Sigmoid colon (tissue), 7 donors: ENCODE measurements around the gene CA9. TPM values are rescaled to one million over a fixed set of nuclear protein-coding genes. Genes with fewer than 3 reads are reported as not detected.
A peak's percentile ranks its signal among the peaks of the same experiment; 100 is the strongest.
"Not testable (repeated sequence)": the region's sequence is repeated elsewhere in the genome, so short reads cannot be mapped to it uniquely, and the experiment has no call there.

Experiments used
- DNase-seq: peaks from one replicate; pipeline ENCODE4 v3.0.0-alpha.2; 2019
- H3K27ac ChIP-seq, 4 donors: fragments of 200-600 bp; sonication (generic); one replicate each; pipeline ENCODE4 v1.5.1; 2016 to 2019; ENCODE audit warnings: mild to moderate bottlenecking in 1 of 4
- H3K27me3 ChIP-seq, 3 donors: fragments of 200-600 bp; sonication (generic); one replicate each; pipeline ENCODE4 v1.5.1; 2019; ENCODE audit warnings: mild to moderate bottlenecking in 1 of 3
- H3K36me3 ChIP-seq, 4 donors: fragments of 200-600 bp; sonication (generic); one replicate each; pipeline ENCODE4 v1.5.1; 2016 to 2019
- H3K4me1 ChIP-seq, 4 donors: fragments of 200-600 bp; sonication (generic); one replicate each; pipeline ENCODE4 v1.5.1; 2017 to 2019
- H3K4me3 ChIP-seq, 4 donors: fragments of 200-600 bp; sonication (generic); one replicate each; pipeline ENCODE4 v1.5.1; 2017 to 2019; ENCODE audit warnings: mild to moderate bottlenecking in 2 of 4, moderate library complexity in 1 of 4
- H3K9me3 ChIP-seq, 4 donors: fragments of 200-600 bp in 3 of 4; sonication (generic) in 3 of 4; one replicate each; pipeline versions ENCODE4 v1.5.1 to v1.6.1; 2013 to 2019
- EP300 ChIP-seq, 4 donors: sonication (generic); formaldehyde crosslinking; IDR thresholded peaks; one replicate each; pipeline ENCODE4 v1.6.1; 2017; ENCODE audit warnings: antibody characterized with exemption in 4 of 4
- POLR2A ChIP-seq, 2 donors: fragments of 450-650 bp; IDR thresholded peaks; one replicate each; pipeline ENCODE4 v1.6.1; 2016; ENCODE audit warnings: antibody characterized with exemption in 2 of 2, mild to moderate bottlenecking in 2 of 2, moderate library complexity in 2 of 2
- POLR2AphosphoS5 ChIP-seq, 4 donors: sonication (generic); formaldehyde crosslinking; IDR thresholded peaks; one replicate each; pipeline ENCODE4 v1.6.1; 2017; ENCODE audit warnings: antibody characterized with exemption in 4 of 4
- WGBS, 2 donors: extraction: QIAGEN DNeasy Blood & Tissue Kit; methylation state at CpG; one replicate each; pipeline ENCODE4 v1.1.7; 2013; 5-methylcytosine and 5-hydroxymethylcytosine counted together
- intact Hi-C: fragments of 100-400 bp; cut with DNase I; formaldehyde crosslinking; loops from one replicate; pipeline ENCODE4 v1.15.1; 2023
- polyA plus RNA-seq, 3 donors: library from polyadenylated mRNA; stranded (reverse); fragments of 200-250 nt; gene quantifications; one replicate each; pipeline ENCODE4 v1.2.3, GENCODE V29; 2013
- total RNA-seq, 4 donors: library from RNA; depleted of rRNA; stranded (reverse); fragments of >200 nt; gene quantifications; one replicate each; pipeline ENCODE4 v1.1.0, GENCODE V29; 2016
- TF ChIP-seq, protein P1 (sequence below), 4 experiments: fragments of 450-650 bp in 3 of 4; fragments of 200-600 bp in 1 of 4; IDR thresholded peaks; one replicate each; pipeline ENCODE4 v1.5.1; 2016 to 2019; ENCODE audit warnings: antibody characterized with exemption in 4 of 4, mild to moderate bottlenecking in 3 of 4, moderate library complexity in 2 of 4
- donor health status: healthy with polysubstance abuse.
- donor health status: Bipolar disorder and iron deficiency.
- donor health status: healthy.

CA9 gene
- total and polyA plus RNA-seq, 7 donors, result 0.33 to 1.7 (median 0.71) TPM; not detected in 4

DNA sequence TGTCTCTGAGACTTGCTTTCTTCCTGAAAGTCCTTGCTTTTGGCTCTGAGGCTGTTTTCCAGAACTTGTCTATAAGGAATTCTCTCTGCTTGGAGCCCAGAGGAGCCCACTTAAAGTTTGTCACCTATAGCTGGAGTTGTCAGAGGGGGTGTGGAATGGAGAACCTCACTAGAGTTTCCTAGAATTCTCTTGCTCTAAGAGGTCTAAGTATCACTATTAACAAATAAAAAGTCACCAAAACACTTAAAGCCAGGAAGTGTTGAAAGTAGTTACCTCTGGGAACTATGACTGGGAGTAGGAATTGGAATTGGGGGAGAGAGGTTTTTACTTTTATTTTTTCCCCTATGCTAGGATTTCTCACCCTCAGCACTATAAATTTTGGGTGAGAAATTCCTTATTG, 38.0 kb upstream of the CA9 start:
- Histone ChIP-seq H3K27ac (peak overlapping the region in 1 of 4 donors; percentile 25), H3K9me3 (no peaks in the 10 kb centered on the region), H3K27me3 (no peaks in the 10 kb centered on the region), H3K4me3 (no peak overlapping the region), H3K36me3 (no peaks in the 10 kb centered on the region), H3K4me1 (no peaks in the 10 kb centered on the region)
- intact Hi-C loops, result no loop called here
- no peak for DNase-seq
- TF ChIP-seq POLR2A (IDR thresholded peaks at IDR 0.05), result no peak
- TF ChIP-seq, protein P1, sequence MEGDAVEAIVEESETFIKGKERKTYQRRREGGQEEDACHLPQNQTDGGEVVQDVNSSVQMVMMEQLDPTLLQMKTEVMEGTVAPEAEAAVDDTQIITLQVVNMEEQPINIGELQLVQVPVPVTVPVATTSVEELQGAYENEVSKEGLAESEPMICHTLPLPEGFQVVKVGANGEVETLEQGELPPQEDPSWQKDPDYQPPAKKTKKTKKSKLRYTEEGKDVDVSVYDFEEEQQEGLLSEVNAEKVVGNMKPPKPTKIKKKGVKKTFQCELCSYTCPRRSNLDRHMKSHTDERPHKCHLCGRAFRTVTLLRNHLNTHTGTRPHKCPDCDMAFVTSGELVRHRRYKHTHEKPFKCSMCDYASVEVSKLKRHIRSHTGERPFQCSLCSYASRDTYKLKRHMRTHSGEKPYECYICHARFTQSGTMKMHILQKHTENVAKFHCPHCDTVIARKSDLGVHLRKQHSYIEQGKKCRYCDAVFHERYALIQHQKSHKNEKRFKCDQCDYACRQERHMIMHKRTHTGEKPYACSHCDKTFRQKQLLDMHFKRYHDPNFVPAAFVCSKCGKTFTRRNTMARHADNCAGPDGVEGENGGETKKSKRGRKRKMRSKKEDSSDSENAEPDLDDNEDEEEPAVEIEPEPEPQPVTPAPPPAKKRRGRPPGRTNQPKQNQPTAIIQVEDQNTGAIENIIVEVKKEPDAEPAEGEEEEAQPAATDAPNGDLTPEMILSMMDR (IDR thresholded peaks at IDR 0.05), result no peak
- no peak for TF ChIP-seq POLR2AphosphoS5 (IDR thresholded peaks at IDR 0.05)
- no peak for TF ChIP-seq EP300 (IDR thresholded peaks at IDR 0.05)

- peak; percentile 41 for DNase-seq
- TF ChIP-seq, protein P1 (IDR thresholded peaks at IDR 0.05), result no peak
- TF ChIP-seq EP300 (IDR thresholded peaks at IDR 0.05) (no peak), POLR2A (IDR thresholded peaks at IDR 0.05) (no peak), POLR2AphosphoS5 (IDR thresholded peaks at IDR 0.05) (no peak)
- no peaks in the 10 kb centered on the region for H3K9me3 ChIP-seq
- H3K27me3 ChIP-seq, result no peaks in the 10 kb centered on the region
- H3K27ac ChIP-seq, result peak overlapping the region in 2 of 4 donors; percentile 22 to 25
- intact Hi-C loops, result no loop called here
- H3K4me1 ChIP-seq, result no peaks in the 10 kb centered on the region
- H3K4me3 ChIP-seq, result no peak overlapping the region
- no peaks in the 10 kb centered on the region for H3K36me3 ChIP-seq
- 82 to 83% methylated on average over 9 of the region's 9 CpGs for WGBS, 2 donors
Observed at GRCh38 chr9:35636135-35636876, 37.4 kb upstream of the CA9 start.

DNA sequence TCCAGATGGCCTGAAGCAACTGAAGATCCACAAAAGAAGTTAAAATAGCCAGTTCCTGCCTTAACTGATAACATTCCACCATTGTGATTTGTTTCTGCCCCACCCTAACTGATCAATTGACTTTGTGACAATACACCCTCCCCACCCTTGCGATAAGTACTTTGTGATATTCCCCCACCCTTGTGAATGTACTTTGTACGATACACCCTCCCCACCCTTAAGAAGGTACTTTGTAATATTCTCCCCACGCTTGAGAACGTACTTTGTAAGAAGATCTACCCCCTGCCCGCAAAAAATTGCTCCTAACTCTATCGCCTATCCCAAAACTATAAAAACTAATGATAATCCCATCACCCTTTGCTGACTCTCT, 36.9 kb upstream of the CA9 start:
- H3K4me3 ChIP-seq, H3K9me3 ChIP-seq, intact Hi-C loops, DNase-seq, H3K27me3 ChIP-seq, H3K4me1 ChIP-seq, H3K36me3 ChIP-seq: not testable (repeated sequence)
- H3K27ac ChIP-seq, result peak overlapping the region in 2 of 4 donors; percentile 7 to 22
- 91 to 95% methylated on average over 6 of the region's 6 CpGs for WGBS, 2 donors

DNA sequence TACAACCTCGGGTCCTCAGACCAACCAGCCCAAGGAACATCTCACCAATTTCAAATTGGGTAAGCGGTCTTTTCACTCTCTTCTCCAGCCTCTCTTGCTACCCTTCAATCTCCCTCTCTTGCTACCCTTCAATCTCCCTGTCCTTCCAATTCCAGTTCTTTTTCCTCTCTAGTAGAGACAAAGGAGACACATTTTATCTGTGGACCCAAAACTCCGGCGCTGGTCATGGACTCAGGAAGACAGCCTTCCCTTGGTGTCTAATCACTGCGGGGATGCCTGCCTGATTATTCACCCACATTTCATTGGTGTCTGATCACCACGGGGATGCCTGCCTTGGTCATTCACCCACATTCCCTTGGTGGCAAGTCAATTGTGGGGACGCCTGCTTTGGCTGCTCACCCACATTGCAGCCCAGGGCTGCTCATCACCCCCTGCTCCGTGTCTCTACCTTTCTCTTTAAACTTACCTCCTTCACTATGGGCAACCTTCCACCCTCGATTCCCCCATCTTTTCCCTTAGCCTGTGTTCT, 36.2 kb upstream of the CA9 start:
- H3K4me1 ChIP-seq, H3K27ac ChIP-seq, H3K4me3 ChIP-seq, H3K36me3 ChIP-seq, intact Hi-C loops, H3K27me3 ChIP-seq, H3K9me3 ChIP-seq: not testable (repeated sequence)
- peak; percentile 36 for DNase-seq
- 94 to 96% methylated on average over 9 of the region's 9 CpGs for WGBS, 2 donors

GRCh38 chr9:35638751-35639150, 35.0 kb upstream of the CA9 start:
- H3K9me3 ChIP-seq, H3K36me3 ChIP-seq, H3K27ac ChIP-seq, H3K4me1 ChIP-seq, H3K4me3 ChIP-seq, H3K27me3 ChIP-seq, intact Hi-C loops: not testable (repeated sequence)
- peak; percentile 13 for DNase-seq
- WGBS, 2 donors, result 50 to 81% methylated on average over 7 of the region's 8 CpGs

GRCh38 chr9:35639225-35639624, 34.5 kb upstream of the CA9 start:
- H3K36me3 ChIP-seq, DNase-seq, H3K27ac ChIP-seq, H3K27me3 ChIP-seq, H3K4me3 ChIP-seq, H3K4me1 ChIP-seq, intact Hi-C loops, H3K9me3 ChIP-seq: not testable (repeated sequence)
- WGBS, 2 donors, result 45 to 64% methylated on average over 1 of the region's 1 CpG

DNA sequence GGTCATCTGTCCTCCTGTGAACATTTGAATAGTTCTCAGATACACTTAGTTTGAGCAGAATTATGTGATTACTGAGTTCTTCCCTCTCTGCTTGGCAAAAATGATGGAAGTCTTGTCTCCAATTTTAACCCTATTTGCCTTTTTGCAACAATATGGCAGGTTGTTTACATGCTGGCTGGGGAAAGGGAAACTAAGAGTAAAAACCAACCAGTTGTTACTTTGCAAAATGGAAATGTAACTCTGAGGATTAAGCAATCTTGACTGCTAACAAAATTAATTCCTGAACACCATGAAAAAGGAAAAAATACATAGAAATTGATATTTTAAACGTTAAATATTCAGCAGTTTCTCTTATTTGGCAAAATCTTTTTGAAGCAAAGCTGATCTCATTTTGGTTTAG, 34.1 kb upstream of the CA9 start:
- WGBS, 2 donors, result 90 to 92% methylated on average over 1 of the region's 1 CpG
- Histone ChIP-seq H3K4me1 (no peaks in the 10 kb centered on the region), H3K9me3 (no peaks in the 10 kb centered on the region), H3K27me3 (no peaks in the 10 kb centered on the region), H3K4me3 (no peak overlapping the region), H3K27ac (no peak overlapping the region), H3K36me3 (no peaks in the 10 kb centered on the region)
- intact Hi-C loops, result loop anchor here (10.0 kb wide), 1 partner anchor 245 kb away; no protein-coding TSS in a partner anchor
- DNase-seq, result no peak
- no peak for TF ChIP-seq POLR2A (IDR thresholded peaks at IDR 0.05)
- TF ChIP-seq, protein P1 (IDR thresholded peaks at IDR 0.05), result no peak

DNA sequence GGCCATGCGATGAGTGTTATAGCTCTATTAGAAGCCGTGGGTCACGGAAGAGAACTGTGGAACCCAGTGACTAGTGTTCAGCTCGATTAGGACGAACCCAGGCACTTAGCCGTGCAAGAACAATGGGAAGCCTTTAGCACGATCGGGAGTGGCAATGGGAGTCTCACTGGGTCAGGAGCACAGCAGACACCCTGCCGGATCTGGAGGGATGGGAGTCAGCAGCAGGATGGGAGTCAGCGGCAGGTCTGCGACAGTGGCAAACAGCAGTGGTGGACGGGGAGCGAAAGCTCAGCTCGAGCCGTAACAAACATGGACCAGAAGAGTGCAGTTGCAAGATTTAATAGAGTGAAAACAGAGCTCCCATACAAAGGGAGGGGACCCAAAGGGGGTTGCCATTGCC, 33.3 kb upstream of the CA9 start:
- not testable (repeated sequence) for H3K4me1 ChIP-seq, H3K9me3 ChIP-seq, H3K27ac ChIP-seq, H3K36me3 ChIP-seq, H3K4me3 ChIP-seq, H3K27me3 ChIP-seq
- DNase-seq, result peak; percentile 52
- 97 to 98% methylated on average over 15 of the region's 15 CpGs for WGBS, 2 donors
- intact Hi-C loops, result loop anchor here (10.0 kb wide), 1 partner anchor 244 kb away; no protein-coding TSS in a partner anchor

DNA sequence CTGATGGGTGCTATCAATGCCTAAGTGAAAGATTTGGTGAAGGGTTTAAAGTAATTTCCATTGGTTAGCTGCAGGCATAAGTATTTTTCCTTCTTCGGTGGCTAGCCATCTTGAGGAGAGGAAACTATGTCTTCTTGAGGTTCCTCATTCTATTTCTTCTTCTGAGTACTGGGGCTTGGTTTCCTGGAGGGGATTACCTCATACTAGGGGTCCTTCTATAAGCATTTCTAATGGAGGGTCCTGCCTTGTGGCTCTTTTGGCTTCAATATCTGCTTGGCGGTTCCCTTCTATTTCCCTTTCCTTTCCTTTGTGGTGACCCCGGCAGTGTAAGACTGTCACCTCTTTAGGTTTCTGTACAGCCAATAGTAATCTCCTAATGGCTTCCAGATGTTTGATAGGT, 32.2 kb upstream of the CA9 start:
- DNase-seq, H3K9me3 ChIP-seq, H3K36me3 ChIP-seq, H3K27ac ChIP-seq, H3K27me3 ChIP-seq, H3K4me1 ChIP-seq, H3K4me3 ChIP-seq: not testable (repeated sequence)
- WGBS, 2 donors, result 80 to 92% methylated on average over 3 of the region's 3 CpGs
- intact Hi-C loops, result loop anchor here (10.0 kb wide), 1 partner anchor 243 kb away; no protein-coding TSS in a partner anchor
